ENCODE measurements around the gene TEX52.
A peak's percentile ranks its signal among the peaks of the same experiment; 100 is the strongest.

The TEX52 gene

GRCh38 chr12:2897418-2897817, 40.6 kb upstream of the TEX52 start:
- no peak overlapping the region for H3K4me3 ChIP-seq (ENCODE audit: insufficient read depth in 1 of 2, low read depth in 1 of 2, low read length in 2 of 2)
- no peaks in the 10 kb centered on the region for H3K9me3 ChIP-seq (ENCODE audit: control insufficient read depth, low read length)
- no peak overlapping the region for H3K14ac ChIP-seq (ENCODE audit: low read length in 2 of 2)
- no peak overlapping the region for H3K18ac ChIP-seq (ENCODE audit: low read depth in 1 of 2, low read length in 2 of 2)
- H3K23ac ChIP-seq (ENCODE audit: low read length in 2 of 2): no peak overlapping the region
- no peak for DNase-seq
- no peak overlapping the region for H3K27ac ChIP-seq (ENCODE audit: low read length, poor library complexity, severe bottlenecking)
- H3K36me3 ChIP-seq (ENCODE audit: control insufficient read depth in 1 of 2, insufficient read depth in 2 of 2, low read depth in 1 of 2, low read length in 2 of 2): peaks cover 2 to 8% of the 10 kb centered on the region in 2 experiments
- peaks cover 9% of the 10 kb centered on the region for H3K79me1 ChIP-seq (replicated peaks; ENCODE audit: low read length, poor library complexity, severe bottlenecking)
- WGBS: 96% methylated on average over 5 of the region's 5 CpGs
- H4K91ac ChIP-seq (ENCODE audit: low read length): no peak overlapping the region
- H3K4me1 ChIP-seq (ENCODE audit: control insufficient read depth, insufficient read depth, low read depth, low read length): peaks cover 6% of the 10 kb centered on the region
- no peak overlapping the region for H3K4ac ChIP-seq (ENCODE audit: low read depth in 1 of 2, low read length in 2 of 2)
- H3K4me2 ChIP-seq (ENCODE audit: low read length, poor library complexity, severe bottlenecking): no peak overlapping the region
- H2BK12ac ChIP-seq (ENCODE audit: low read length in 2 of 2): no peak overlapping the region
- H2BK5ac ChIP-seq (ENCODE audit: low read depth, low read length, poor library complexity, severe bottlenecking): no peak overlapping the region
- H2AFZ ChIP-seq (ENCODE audit: low read depth, low read length): no peak overlapping the region
- H2AK5ac ChIP-seq (ENCODE audit: low read length, severe bottlenecking): no peak overlapping the region
- no peak overlapping the region for H4K8ac ChIP-seq (ENCODE audit: low read length)
- H2BK120ac ChIP-seq (ENCODE audit: low read depth, low read length): no peak overlapping the region
- H2BK15ac ChIP-seq (ENCODE audit: low read depth, poor library complexity, severe bottlenecking): no peak overlapping the region
- no peak overlapping the region for H3K9ac ChIP-seq (ENCODE audit: low read length)
- no peaks in the 10 kb centered on the region for H3K27me3 ChIP-seq (ENCODE audit: control insufficient read depth in 1 of 2, insufficient read depth in 1 of 2, low read length in 2 of 2)

GRCh38 chr12:2895511-2895910, 38.7 kb upstream of the TEX52 start:
- H3K4me1 ChIP-seq (ENCODE audit: control insufficient read depth, insufficient read depth, low read depth, low read length): peaks cover 7% of the 10 kb centered on the region
- no peak overlapping the region for H3K4ac ChIP-seq (ENCODE audit: low read depth in 1 of 2, low read length in 2 of 2)
- WGBS: 83% methylated on average over 1 of the region's 2 CpGs
- H3K4me2 ChIP-seq (ENCODE audit: low read length, poor library complexity, severe bottlenecking): no peak overlapping the region
- no peak overlapping the region for H3K14ac ChIP-seq (ENCODE audit: low read length in 2 of 2)
- no peak overlapping the region for H2BK12ac ChIP-seq (ENCODE audit: low read length in 2 of 2)
- DNase-seq: peak; percentile 51
- no peaks in the 10 kb centered on the region for H3K9me3 ChIP-seq (ENCODE audit: control insufficient read depth, low read length)
- H3K79me1 ChIP-seq (replicated peaks; ENCODE audit: low read length, poor library complexity, severe bottlenecking): peaks cover 9% of the 10 kb centered on the region
- no peak overlapping the region for H3K23ac ChIP-seq (ENCODE audit: low read length in 2 of 2)
- H2AK5ac ChIP-seq (ENCODE audit: low read length, severe bottlenecking): no peak overlapping the region
- H3K4me3 ChIP-seq (ENCODE audit: insufficient read depth in 1 of 2, low read depth in 1 of 2, low read length in 2 of 2): peak overlapping the region in 1 of 2 experiments; percentile 10
- H3K27me3 ChIP-seq (ENCODE audit: control insufficient read depth in 1 of 2, insufficient read depth in 1 of 2, low read length in 2 of 2): no peaks in the 10 kb centered on the region
- no peak overlapping the region for H3K18ac ChIP-seq (ENCODE audit: low read depth in 1 of 2, low read length in 2 of 2)
- no peak overlapping the region for H2BK15ac ChIP-seq (ENCODE audit: low read depth, poor library complexity, severe bottlenecking)
- H3K9ac ChIP-seq (ENCODE audit: low read length): peak overlapping the region; percentile 60
- H2BK120ac ChIP-seq (ENCODE audit: low read depth, low read length): no peak overlapping the region
- no peak overlapping the region for H2BK5ac ChIP-seq (ENCODE audit: low read depth, low read length, poor library complexity, severe bottlenecking)
- H2AFZ ChIP-seq (ENCODE audit: low read depth, low read length): no peak overlapping the region
- H3K27ac ChIP-seq (ENCODE audit: low read length, poor library complexity, severe bottlenecking): no peak overlapping the region
- H4K91ac ChIP-seq (ENCODE audit: low read length): no peak overlapping the region
- no peak overlapping the region for H4K8ac ChIP-seq (ENCODE audit: low read length)
- H3K36me3 ChIP-seq (ENCODE audit: control insufficient read depth in 1 of 2, insufficient read depth in 2 of 2, low read depth in 1 of 2, low read length in 2 of 2): peaks cover 2 to 8% of the 10 kb centered on the region in 2 experiments

- H3K18ac ChIP-seq (ENCODE audit: low read depth in 1 of 2, low read length in 2 of 2): no peak overlapping the region
- H2AFZ ChIP-seq (ENCODE audit: low read depth, low read length): no peak overlapping the region
- no peak overlapping the region for H2BK5ac ChIP-seq (ENCODE audit: low read depth, low read length, poor library complexity, severe bottlenecking)
- H3K79me1 ChIP-seq (replicated peaks; ENCODE audit: low read length, poor library complexity, severe bottlenecking): peaks cover 9% of the 10 kb centered on the region
- H3K36me3 ChIP-seq (ENCODE audit: control insufficient read depth in 1 of 2, insufficient read depth in 2 of 2, low read depth in 1 of 2, low read length in 2 of 2): peaks cover 2 to 8% of the 10 kb centered on the region in 2 experiments
- no peak overlapping the region for H2AK5ac ChIP-seq (ENCODE audit: low read length, severe bottlenecking)
- H3K4me3 ChIP-seq (ENCODE audit: insufficient read depth in 1 of 2, low read depth in 1 of 2, low read length in 2 of 2): peak overlapping the region in 1 of 2 experiments; percentile 10
- no peak overlapping the region for H4K91ac ChIP-seq (ENCODE audit: low read length)
- H2BK15ac ChIP-seq (ENCODE audit: low read depth, poor library complexity, severe bottlenecking): no peak overlapping the region
- H3K4me1 ChIP-seq (ENCODE audit: control insufficient read depth, insufficient read depth, low read depth, low read length): peaks cover 10% of the 10 kb centered on the region
- H3K9me3 ChIP-seq (ENCODE audit: control insufficient read depth, low read length): no peaks in the 10 kb centered on the region
- H3K4me2 ChIP-seq (ENCODE audit: low read length, poor library complexity, severe bottlenecking): no peak overlapping the region
- H2BK120ac ChIP-seq (ENCODE audit: low read depth, low read length): no peak overlapping the region
- H3K27ac ChIP-seq (ENCODE audit: low read length, poor library complexity, severe bottlenecking): no peak overlapping the region
- no peak overlapping the region for H3K14ac ChIP-seq (ENCODE audit: low read length in 2 of 2)
- no peak overlapping the region for H2BK12ac ChIP-seq (ENCODE audit: low read length in 2 of 2)
- WGBS: 41% methylated on average over 2 of the region's 2 CpGs
- H3K4ac ChIP-seq (ENCODE audit: low read depth in 1 of 2, low read length in 2 of 2): no peak overlapping the region
- H3K27me3 ChIP-seq (ENCODE audit: control insufficient read depth in 1 of 2, insufficient read depth in 1 of 2, low read length in 2 of 2): no peaks in the 10 kb centered on the region
- no peak for DNase-seq
- H3K23ac ChIP-seq (ENCODE audit: low read length in 2 of 2): no peak overlapping the region
- peak overlapping the region; percentile 60 for H3K9ac ChIP-seq (ENCODE audit: low read length)
- no peak overlapping the region for H4K8ac ChIP-seq (ENCODE audit: low read length)
Measured at GRCh38 chr12:2895051-2895451, 38.2 kb upstream of the TEX52 start.

GRCh38 chr12:2893007-2893406, 36.2 kb upstream of the TEX52 start:
- Histone ChIP-seq H4K8ac (ENCODE audit: low read length) (no peak overlapping the region), H2AK5ac (ENCODE audit: low read length, severe bottlenecking) (no peak overlapping the region), H2BK15ac (ENCODE audit: low read depth, poor library complexity, severe bottlenecking) (no peak overlapping the region), H3K9ac (ENCODE audit: low read length) (peak overlapping the region; percentile 99), H3K9me3 (ENCODE audit: control insufficient read depth, low read length) (no peaks in the 10 kb centered on the region), H3K4ac (ENCODE audit: low read depth in 1 of 2, low read length in 2 of 2) (no peak overlapping the region), H3K4me1 (ENCODE audit: control insufficient read depth, insufficient read depth, low read depth, low read length) (peaks cover 8% of the 10 kb centered on the region), H2BK120ac (ENCODE audit: low read depth, low read length) (no peak overlapping the region), H2AFZ (ENCODE audit: low read depth, low read length) (no peak overlapping the region), H3K79me1 (replicated peaks; ENCODE audit: low read length, poor library complexity, severe bottlenecking) (peaks cover 10% of the 10 kb centered on the region), H3K27ac (ENCODE audit: low read length, poor library complexity, severe bottlenecking) (peak overlapping the region; percentile 36), H3K18ac (ENCODE audit: low read depth in 1 of 2, low read length in 2 of 2) (no peak overlapping the region), H2BK5ac (ENCODE audit: low read depth, low read length, poor library complexity, severe bottlenecking) (no peak overlapping the region), H3K4me3 (ENCODE audit: insufficient read depth in 1 of 2, low read depth in 1 of 2, low read length in 2 of 2) (peak overlapping the region in 1 of 2 experiments; percentile 95), H3K14ac (ENCODE audit: low read length in 2 of 2) (no peak overlapping the region), H3K36me3 (ENCODE audit: control insufficient read depth in 1 of 2, insufficient read depth in 2 of 2, low read depth in 1 of 2, low read length in 2 of 2) (peaks cover 0 to 15% of the 10 kb centered on the region in 2 experiments), H4K91ac (ENCODE audit: low read length) (no peak overlapping the region), H3K27me3 (ENCODE audit: control insufficient read depth in 1 of 2, insufficient read depth in 1 of 2, low read length in 2 of 2) (no peaks in the 10 kb centered on the region), H3K23ac (ENCODE audit: low read length in 2 of 2) (no peak overlapping the region), H2BK12ac (ENCODE audit: low read length in 2 of 2) (no peak overlapping the region), H3K4me2 (ENCODE audit: low read length, poor library complexity, severe bottlenecking) (peak overlapping the region; percentile 42)
- DNase-seq: peak; percentile 84
- WGBS: 77% methylated on average over 7 of the region's 8 CpGs

Data from mesenchymal stem cell (in vitro differentiated cells and primary cell).